ENCODE data around the gene ABCC3.

Gene ABCC3

DNA sequence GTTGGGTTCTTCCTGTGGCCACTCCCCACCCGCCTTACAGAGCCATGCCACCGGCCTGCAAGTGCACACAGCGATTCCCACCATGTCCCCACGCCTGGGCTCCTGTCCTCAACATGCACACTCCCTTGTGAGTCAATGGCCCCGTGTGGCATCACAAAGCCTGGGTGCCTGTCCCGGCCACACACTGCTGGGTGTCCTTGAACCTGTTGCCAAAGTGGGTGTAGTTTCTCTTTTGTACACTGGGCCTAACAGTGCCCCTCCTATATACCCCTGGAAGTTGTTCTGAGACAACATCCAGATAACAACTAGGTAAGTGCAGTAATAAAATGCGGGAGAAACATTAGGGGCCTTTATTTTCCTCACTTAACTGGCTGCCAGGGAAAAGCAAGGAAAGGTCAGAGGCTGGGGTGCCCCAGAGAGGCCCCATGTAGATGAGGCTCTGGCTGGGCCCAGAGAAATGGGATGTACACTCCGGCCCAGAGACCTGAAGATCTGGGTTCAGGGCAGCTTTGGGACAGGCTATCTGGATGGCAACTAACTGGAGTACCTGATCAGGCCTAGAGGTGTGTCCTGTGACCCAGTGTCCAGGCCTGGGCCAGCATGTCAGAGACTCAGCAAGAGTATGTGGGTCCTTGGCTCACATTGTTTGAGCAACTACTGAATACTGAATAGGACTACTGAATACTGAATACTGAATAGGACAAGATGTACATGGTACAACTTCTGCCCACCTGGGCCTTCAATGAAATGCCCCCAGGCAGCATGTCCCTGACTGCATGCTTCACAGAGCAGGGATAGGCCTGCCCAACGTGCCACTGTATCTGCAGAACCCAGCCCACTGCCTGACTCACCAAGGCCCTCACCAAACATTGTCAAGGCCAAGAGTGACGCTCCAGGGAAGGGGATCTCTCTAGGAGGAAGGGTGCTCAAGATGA, 8.3 kb downstream of the ABCC3 start:
- no peak for DNase-seq (ENCODE audit: low read depth)

DNA sequence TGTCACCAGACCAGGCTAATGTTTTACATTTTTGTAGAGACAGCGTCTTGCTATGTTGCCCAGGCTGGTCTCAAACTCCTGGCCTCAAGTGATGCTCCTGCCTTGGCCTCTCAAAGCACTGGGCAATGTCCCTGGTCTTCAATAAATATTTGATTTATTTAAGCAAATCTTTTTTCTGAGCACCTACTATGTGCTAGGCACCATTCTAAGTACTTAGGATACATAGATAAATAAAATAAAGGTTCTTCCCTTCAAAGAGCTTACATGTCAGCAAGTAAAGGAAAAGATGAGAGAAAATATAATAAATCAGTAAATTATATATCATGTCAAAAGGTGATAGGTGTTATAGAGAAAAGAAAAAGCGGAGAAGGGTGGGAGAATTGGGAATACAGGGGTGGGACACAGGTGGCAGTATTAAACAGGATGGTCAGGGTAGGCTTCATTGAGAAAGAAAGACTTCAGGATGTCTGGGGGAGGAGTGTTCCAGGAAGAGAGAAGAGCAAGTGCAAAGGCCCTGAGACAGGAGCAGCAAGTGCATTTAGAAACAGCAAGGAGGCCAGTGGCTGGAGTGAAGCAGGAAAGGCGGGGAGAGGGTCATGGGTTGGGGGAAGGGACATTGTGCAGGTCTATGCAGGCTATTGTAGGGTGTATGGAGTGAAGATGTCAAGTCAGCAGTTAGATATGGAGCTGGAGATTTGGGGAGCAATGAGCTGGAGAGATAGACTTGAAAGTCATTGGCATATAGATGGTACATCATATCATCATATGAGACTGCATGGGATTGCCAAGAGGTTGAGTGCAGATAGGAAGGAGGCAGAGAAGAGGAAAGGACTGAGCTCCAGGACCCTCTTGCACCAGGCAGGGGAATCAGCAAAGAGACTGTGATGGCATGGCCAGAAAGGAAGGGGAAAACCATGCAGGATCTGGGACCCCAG, 11.3 kb downstream of the ABCC3 start:
- DNase-seq (ENCODE audit: low read depth): no peak

DNA sequence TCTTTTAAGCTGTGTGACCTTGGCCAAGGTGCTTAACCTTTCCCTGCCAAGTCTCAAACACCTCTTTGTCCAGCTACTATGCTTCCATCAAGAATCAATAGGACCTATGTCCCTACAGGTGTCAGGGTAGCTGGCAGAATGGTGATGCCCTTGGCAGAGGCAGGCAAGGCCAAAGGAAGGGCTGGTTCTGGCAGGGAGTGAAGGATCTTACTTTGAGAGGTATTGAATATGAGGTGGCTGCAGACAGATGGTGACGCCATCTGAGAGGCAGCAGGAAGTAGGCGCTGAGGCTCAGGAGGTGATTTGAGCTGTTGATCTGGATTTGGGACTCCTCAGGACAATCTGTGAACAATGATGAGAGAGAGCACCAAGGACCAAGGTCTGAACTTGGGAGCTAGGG, 12.5 kb downstream of the ABCC3 start:
- DNase-seq (ENCODE audit: low read depth): no peak

DNA sequence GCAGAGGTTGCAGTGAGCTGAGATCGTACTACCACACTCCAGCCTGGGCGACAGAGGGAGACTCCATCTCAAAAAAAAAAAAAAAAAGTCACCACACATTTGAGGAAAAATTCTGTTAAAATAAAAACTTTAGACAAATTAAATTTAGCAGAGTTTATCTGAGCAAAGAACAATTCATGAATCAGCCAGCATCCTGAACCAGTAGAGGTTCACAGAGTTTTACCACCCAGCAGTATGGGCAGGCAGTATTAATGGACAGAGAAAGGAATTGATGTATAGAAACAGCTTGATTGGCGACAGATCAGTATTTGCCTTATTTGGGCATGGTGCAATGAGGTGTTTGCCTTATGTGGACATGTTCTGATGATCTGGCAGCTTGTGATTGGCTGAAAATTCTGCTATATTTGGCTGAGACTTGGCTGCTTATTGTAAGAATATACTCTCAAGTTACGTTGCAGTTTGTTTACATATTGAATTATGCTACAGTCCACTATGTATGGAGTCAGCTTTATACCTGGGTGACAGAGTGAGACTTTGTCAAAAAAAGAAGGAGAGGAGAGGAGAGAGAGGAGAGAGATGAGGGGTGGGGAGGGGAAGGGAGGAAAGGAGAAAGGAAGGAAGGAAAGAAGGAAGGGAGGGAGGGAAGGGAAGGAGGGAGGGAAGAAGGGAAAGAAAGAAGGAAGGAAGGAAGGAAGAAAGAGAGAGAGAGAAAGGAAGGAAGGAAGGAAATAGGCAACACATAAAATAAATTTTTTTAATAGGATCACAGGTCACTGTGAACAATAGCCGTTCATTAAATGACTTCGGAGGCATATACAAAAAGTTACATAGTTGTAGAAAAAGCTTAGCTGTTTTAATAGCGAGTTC, 14.6 kb downstream of the ABCC3 start:
- no peak for DNase-seq (ENCODE audit: low read depth)

DNA sequence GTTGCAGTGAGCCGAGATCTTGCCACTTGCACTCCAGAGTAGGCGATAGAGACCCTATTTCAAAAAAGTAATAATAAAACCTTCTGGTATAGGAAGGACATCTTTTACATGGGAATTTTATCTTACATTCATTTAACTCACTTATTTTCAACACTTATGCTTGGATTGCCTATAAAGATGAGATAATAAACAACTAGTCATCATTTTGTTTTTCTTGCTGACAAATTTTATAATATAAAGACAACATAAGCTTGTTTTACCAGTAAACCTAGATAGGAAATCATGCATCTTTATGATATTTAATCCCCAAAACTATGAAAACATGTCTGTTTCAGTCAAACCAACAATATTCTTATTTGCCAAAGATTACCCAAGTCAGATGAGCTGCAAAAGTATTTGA, 17.0 kb downstream of the ABCC3 start:
- no peak for DNase-seq (ENCODE audit: low read depth)

DNA sequence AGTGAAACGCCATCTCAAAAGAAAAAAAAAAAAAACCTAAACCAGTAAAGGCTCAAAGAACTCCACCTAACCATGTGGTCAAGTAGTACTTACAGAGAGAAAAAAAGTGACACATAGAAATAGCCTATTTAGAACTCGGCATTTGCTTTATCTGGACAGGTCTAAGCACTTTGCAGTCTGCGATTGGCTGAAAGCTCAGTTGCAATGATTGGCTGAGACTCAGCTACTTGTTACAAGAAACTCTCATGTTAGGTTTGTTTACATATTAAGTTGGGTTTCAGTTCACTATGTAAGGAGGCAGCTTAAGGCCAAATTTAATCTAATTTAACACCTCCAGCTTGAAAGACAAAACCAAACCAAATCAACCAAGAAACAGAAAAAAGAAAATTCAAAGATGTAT, 19.1 kb downstream of the ABCC3 start:
- no peak for DNase-seq (ENCODE audit: low read depth)

DNA sequence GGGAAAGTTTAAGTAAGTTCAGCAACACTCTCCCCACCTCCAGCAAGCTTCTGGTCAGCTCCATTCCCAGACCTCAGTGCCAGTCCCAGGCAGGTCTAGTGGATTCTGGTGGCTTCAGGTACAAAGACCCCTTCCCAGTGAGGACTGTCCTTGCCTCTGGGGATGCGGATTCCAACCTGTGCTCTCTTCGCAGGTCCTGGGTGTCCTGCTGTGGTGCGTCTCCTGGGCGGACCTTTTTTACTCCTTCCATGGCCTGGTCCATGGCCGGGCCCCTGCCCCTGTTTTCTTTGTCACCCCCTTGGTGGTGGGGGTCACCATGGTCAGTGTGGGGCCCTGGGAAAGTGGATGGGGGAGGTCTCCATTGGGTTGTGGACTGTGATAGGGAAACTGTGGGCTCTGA, 21.8 kb downstream of the ABCC3 start:
- no peak for DNase-seq (ENCODE audit: low read depth)

DNA sequence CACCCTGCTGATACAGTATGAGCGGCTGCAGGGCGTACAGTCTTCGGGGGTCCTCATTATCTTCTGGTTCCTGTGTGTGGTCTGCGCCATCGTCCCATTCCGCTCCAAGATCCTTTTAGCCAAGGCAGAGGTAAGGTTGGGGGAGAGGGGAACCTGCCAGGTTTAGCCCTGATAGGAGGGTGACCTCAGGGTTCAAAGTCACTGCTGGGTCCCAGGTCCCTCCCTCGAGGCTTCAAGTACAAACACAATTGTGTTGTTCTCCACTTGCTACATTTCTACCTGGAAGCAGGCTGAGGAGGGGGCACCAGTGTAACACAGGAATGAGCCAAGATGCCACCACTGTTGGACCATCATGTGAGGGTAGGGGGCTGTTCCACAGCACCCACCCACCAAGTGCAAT, 22.4 kb downstream of the ABCC3 start:
- DNase-seq (ENCODE audit: low read depth): no peak

DNA sequence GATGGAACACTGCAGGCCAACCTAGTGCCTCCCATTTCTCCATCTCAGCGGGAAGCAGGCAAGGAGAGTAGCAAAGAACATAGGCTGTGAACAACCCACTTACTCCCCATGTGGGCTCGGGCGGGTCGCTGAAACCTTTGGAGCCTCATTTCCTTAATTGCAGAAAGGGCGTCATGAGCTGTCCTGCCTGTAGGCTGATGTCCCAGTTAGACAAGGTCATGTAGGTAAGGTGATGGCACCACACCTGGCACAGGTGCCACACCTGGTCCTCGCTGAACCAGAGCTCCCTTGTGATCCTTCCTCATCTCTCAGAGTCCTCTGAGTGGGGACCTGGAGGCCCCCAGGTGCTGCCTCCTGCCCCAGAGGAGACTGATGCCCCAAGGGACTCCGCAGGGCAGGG, 22.9 kb downstream of the ABCC3 start:
- no peak for DNase-seq (ENCODE audit: low read depth)

DNA sequence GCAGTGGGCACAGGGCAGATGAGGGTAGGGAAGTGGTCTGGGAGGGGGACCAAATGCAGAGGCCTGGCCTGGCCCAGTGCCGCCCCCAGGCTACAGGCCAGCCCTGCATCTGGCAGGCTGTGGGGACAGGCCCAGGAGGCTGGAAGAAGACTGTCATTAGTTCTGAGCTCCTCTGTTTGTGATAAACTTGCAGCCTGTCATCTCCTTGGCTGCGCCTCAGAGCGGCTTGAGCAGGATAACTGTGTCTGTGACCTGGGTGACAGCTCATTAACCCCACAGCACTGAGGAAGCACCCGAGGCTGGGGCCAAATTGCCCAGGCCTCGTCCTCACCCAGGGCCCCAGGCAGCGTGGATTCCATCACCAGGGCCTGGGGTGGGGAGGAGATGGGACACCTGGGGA, 23.9 kb downstream of the ABCC3 start:
- DNase-seq (ENCODE audit: low read depth): no peak

DNA sequence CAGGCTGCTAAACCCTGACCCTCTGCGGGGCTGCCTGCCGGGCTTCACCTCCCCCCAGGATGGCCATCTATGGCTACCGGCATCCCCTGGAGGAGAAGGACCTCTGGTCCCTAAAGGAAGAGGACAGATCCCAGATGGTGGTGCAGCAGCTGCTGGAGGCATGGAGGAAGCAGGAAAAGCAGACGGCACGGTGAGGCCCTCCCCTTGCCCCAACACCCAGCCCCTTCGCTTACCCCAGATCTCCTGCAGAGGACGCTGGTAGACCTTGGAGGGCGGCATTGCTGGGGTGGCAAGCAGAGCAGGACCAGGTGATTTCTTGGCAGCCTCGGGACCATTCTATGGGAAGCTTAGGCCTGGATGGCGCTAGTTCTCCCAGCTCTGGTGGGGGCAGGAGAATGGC, 24.5 kb downstream of the ABCC3 start:
- no peak for DNase-seq (ENCODE audit: low read depth)

DNA sequence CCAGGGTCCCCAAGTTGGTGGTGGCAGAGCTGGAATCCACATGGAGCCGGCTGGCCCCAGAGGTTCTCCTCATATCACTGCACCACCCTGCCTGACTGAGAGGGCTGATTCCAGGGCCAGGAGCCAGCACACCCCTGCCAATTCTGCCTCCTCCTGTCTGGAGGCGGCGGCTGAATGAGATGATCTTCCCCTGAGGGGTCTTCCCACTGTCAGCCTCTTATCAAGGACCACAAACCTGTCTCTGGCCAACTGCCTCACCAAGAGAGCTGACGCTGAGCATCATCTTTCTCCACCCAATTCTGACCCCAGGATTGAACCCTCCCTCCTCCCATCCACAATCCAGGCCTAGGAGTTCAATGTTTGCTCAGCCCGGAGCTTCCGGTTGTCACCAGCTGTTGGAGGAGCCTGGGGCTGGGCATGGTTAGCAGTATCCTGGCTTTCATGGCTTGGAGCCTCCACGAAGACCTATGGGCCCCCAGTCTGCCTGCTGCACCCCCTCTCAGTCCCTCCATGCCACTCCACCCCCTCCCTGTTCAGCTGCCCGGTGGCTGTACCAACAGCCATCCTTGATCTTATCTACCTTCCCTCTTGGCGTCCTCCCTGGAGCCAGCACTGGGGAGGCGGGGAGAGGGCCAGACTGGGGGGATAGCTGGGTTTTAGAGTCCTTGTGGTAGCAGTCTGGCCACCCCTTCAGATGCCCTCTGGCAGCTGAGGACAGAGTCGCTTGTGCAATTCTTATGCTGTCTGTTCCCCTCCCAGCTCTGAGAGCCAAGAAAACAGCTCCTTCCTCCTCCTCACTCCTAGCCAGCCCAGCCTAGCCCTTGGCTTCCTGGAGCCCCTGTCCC, 25.6 kb downstream of the ABCC3 start:
- DNase-seq (ENCODE audit: low read depth): no peak

DNA sequence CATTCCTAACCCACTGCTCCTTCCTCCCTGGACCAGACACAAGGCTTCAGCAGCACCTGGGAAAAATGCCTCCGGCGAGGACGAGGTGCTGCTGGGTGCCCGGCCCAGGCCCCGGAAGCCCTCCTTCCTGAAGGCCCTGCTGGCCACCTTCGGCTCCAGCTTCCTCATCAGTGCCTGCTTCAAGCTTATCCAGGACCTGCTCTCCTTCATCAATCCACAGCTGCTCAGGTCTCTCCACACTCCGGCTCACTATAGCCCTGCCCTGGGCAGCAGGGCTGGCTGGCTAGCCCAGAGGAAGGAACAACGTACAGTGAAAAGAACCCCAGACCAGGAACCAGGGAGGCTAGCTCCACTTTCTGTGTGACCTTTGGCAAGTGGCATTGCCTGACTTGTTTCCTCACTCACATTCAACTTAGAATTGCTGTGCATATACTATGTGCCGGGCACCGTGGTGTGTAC, 26.2 kb downstream of the ABCC3 start:
- no peak for DNase-seq (ENCODE audit: low read depth)

DNA sequence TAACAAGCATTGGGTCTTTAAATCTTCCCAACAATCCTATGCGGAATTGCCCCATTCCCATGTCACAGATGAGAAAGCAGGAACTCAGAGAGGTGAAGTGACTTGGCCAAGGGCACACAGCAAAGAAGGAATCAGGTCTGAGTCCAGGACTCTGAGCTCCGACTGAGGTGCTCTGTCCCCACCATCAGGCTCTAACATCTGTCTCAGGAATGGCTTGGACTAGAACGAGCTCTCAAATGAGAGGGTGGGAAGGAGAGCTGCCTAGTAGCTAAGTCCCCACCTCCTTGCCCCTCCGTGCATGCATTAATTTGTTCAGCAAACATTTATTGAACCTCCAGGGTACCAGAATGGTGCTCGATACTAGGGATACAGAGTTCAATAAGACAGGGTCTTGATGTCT, 26.7 kb downstream of the ABCC3 start:
- no peak for DNase-seq (ENCODE audit: low read depth)

DNA sequence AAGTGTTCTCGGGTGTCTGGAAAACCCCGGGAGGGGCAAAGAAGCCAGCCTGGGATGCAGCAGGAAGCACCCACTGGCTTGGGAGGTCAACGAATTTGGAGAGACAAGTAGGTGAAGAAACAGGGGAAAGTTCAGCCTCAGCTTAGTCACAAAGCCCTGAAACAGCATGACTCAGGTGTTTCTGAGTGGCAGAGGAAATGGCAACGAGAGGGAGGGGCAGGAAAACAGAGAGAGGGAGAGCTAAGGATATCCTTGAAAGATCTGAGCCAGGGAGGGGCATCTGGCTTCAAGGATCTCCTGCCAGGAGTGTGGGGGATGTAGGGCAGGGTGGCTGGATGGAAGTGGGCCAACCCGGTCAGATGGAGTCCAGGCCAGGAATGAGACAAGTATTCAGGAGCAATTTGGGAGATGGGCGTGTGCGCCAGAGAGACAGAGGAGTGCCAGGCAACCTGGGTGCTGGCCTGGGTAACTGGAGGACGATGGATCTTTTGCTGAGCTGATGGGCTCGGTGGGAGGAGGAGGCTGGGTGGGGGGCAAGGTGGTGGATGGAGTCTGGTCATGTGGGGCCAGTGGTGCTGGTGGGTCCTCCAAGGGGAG, 27.2 kb downstream of the ABCC3 start:
- DNase-seq (ENCODE audit: low read depth): no peak

DNA sequence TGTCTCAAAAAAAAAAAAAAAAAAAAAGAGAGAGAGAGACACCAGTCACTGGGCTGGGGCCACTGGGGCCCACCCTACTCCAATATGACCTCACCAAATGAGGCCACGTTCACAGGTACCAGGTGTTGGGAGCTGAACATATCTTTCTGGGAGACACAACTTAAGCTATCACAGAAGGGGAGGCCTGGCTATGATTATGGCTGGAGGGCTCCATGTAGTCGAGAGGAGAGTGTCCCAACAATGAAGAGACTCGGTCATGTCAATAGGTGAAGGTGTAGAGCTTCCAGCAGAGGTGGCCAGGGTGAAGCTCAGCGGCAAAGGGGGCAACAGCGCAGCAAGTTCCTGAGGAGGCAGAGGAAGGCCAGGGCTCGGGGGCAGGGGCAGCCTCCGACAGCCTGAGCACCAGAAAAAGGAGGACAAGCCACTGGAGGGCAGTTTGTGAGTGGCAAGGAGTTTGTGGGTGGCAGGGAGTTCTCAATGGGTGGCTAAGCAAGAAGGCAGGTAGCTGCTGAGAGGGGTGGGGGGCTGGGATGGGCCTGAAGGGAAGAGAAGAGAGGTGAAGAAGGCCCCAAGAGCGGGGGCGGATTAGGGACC, 28.0 kb downstream of the ABCC3 start:
- DNase-seq (ENCODE audit: low read depth): no peak

DNA sequence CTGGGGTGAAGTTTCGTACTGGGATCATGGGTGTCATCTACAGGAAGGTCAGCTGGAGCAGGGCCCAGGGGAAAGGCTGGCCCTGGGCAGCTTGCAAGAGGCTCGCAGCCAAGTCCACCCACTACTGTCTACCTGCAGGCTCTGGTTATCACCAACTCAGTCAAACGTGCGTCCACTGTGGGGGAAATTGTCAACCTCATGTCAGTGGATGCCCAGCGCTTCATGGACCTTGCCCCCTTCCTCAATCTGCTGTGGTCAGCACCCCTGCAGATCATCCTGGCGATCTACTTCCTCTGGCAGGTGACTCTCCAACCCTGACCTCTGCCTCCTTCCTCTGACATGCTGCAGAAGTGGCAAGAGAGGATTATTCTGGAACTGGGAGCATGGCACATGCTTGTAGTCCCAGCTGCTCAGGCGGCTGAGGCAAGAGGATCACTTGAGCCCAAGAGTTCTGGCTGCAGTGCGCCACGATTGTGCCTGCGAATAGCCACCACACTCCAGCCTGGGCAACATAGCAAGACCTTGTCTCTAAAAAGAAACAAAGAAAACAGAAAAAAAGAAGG, 29.2 kb downstream of the ABCC3 start:
- no peak for DNase-seq (ENCODE audit: low read depth)

DNA sequence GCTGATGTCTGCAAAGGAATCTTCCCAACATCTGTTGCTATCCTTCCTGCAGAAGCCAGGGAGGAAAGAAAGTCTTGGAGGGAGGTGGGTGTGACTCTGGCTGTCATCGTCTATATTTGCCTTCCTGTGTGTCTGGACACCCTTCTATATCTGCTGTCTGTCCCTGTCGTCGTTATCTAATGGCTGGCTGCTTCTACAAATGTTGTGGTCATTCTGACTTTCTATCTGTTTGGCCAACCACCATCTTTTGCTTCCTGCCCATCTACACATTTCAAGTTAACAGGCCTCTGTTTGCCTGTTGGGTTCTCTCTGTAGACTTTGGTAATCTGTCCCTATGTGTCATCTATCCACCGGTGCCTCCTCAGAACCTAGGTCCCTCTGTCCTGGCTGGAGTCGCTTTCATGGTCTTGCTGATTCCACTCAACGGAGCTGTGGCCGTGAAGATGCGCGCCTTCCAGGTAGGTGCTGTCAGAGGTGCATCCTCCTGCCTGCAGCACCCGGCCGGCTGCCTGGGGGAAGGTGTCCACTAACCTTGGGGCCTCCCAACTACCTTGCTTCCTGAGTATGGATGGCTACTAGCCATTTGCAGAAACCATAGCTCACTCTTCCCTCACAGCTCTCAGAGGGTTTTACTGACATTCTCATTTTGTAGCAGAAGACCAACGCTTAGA, 30.2 kb downstream of the ABCC3 start:
- DNase-seq (ENCODE audit: low read depth): no peak

DNA sequence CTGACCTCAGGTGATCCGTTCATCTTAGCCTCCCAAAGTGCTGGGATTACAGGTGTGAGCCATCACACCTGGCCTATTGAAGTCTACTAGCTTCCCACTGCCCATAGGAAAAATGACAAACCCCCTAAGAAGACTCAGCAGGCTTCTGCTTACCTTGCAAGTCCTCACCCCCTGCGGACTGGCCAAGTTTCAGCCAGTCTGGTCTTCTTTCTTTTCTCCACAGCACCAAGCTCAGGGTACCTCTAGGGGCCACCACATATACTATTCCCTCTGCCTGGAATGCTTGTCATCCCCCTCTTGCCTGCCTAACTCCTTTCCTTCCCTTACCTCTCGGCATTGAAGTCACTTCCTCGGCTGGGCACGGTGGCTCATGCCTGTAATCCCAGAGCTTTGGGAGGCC, 31.2 kb downstream of the ABCC3 start:
- DNase-seq (ENCODE audit: low read depth): no peak
